Measurements from ENCODE around the gene SP140L. TPM values are rescaled to one million over a fixed set of nuclear protein-coding genes. Genes with fewer than 3 reads are reported as not detected.

Gene SP140L
- total and polyA plus RNA-seq, 10 of the 15 experiments (the other 5 are each of a cell fraction or from before 2014, with no cell fraction given): 4.7 to 28.6 (median 15.0) TPM

DNA sequence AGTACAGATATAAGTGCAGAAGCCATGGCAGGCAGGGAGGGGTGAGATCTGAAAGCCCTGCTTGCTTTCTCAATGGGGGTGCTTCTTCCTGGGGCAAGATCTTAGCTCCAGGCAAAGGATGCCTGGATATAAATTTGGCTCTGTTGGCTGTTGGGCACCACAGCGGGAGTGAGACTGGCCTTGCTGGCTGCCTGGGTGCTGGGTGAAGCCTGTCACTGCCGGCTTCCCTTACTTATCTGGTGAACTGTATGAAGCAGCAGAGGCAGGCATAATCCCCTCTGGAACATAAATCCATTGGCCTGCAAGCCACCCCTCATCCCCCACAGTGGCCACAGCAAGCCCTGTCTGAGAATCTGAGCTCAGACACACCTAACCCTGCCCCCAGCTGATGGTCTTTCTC lies 27.4 kb upstream of the SP140L start:
- Histone ChIP-seq H3K27me3 (replicated peaks in 1 of 2; ENCODE audit: control insufficient read depth in 2 of 2, insufficient read depth in 2 of 2, low read length in 1 of 2) (no peaks in the 10 kb centered on the region), H4K20me1 (ENCODE audit: control insufficient read depth, insufficient read depth) (no peaks in the 10 kb centered on the region), H2AFZ (ENCODE audit: control insufficient read depth, low read depth, low read length) (no peak overlapping the region), H3K4me1 (ENCODE audit: control insufficient read depth, insufficient read depth, low read length) (no peaks in the 10 kb centered on the region), H3K27ac (ENCODE audit: control insufficient read depth, insufficient read depth) (no peak overlapping the region), H3K9ac (ENCODE audit: control insufficient read depth, insufficient read depth, low read length) (no peak overlapping the region), H3K9me3 (replicated peaks; ENCODE audit: control insufficient read depth, insufficient read depth, low read length) (peaks cover 5% of the 10 kb centered on the region; the same call in 2 of the 3 replicates), H3K4me3 (no peak overlapping the region), H3K36me3 (ENCODE audit: control insufficient read depth in 2 of 2, insufficient read depth in 2 of 2, low read length in 1 of 2) (peaks cover 18 to 23% of the 10 kb centered on the region in 2 experiments; a peak in 3 of 4 replicates), H3K79me2 (ENCODE audit: control insufficient read depth, insufficient read depth, low read length) (no peaks in the 10 kb centered on the region), H3K4me2 (ENCODE audit: control insufficient read depth, insufficient read depth) (no peak overlapping the region)
- no peak for ATAC-seq
- ChIA-PET CTCF (no interaction called here), SMC1A (ENCODE audit: uncharacterized antibody, unreplicated experiment) (no interaction called here), POLR2A (no interaction called here), RAD21 (ENCODE audit: unreplicated experiment) (no interaction called here)
- intact Hi-C loops (cut with micrococcal nuclease; ENCODE audit: unreplicated experiment): no loop called here
- 97% methylated on average over 2 of the region's 2 CpGs for WGBS (ENCODE audit: insufficient coverage, insufficient replicate concordance, low lambda C conversion rate, missing lambda C conversion rate)
- BruUV-seq (replicated peaks): no TSS peak
- in situ Hi-C loops (cut with MboI): no loop called here
- no peak for DNase-seq (ENCODE audit: low read depth, low spot score)
- FAIRE-seq: no peak
- TF ChIP-seq CHD1 (IDR thresholded peaks at IDR 0.05; ENCODE audit: low read depth, low read length) (no peak), CBX5 (IDR thresholded peaks at IDR 0.05; ENCODE audit: low read depth) (no peak), NRF1 (conservative IDR thresholded peaks at IDR 0.05; ENCODE audit: low read depth, low read length) (no peak), ASH2L (IDR thresholded peaks at IDR 0.05; ENCODE audit: borderline replicate concordance, low read depth) (no peak), MTA3 (IDR thresholded peaks at IDR 0.05; ENCODE audit: borderline replicate concordance, low read length) (no peak), FOXK2 (IDR thresholded peaks at IDR 0.05) (no peak), STAT1 (conservative IDR thresholded peaks at IDR 0.05) (no peak), ZNF274 (IDR thresholded peaks at IDR 0.05; ENCODE audit: insufficient read depth, insufficient read length) (no peak), NR2F1 (conservative IDR thresholded peaks at IDR 0.05) (no peak), MEF2B (IDR thresholded peaks at IDR 0.05; ENCODE audit: partially characterized antibody, poor library complexity, severe bottlenecking) (no peak), STAT3 (IDR thresholded peaks at IDR 0.05; ENCODE audit: low read depth, low read length) (no peak), JUNB (IDR thresholded peaks at IDR 0.05) (no peak), SREBF2 (IDR thresholded peaks at IDR 0.05; ENCODE audit: low read length) (no peak)
- TF ChIP-seq, protein P1, sequence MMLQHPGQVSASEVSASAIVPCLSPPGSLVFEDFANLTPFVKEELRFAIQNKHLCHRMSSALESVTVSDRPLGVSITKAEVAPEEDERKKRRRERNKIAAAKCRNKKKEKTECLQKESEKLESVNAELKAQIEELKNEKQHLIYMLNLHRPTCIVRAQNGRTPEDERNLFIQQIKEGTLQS (IDR thresholded peaks at IDR 0.05; ENCODE audit: borderline replicate concordance, extremely low read depth, low read depth, low read length): no peak

All from GM12878 (cell line).